Measurements from ENCODE around the gene TCP11L2.
A peak's percentile ranks its signal among the peaks of the same experiment; 100 is the strongest.

TCP11L2 gene

GRCh38 chr12:106342397-106343213 is 40.1 kb downstream of the TCP11L2 start:
- H3K27ac ChIP-seq = peak overlapping the region; percentile 33
- TF ChIP-seq ZFX (IDR thresholded peaks at IDR 0.05) (no peak), CTCF (conservative IDR thresholded peaks at IDR 0.05) (no peak)

GRCh38 chr12:106343214-106343528 is 40.6 kb downstream of the TCP11L2 start:
- TF ChIP-seq CTCF (conservative IDR thresholded peaks at IDR 0.05) (no peak), ZFX (IDR thresholded peaks at IDR 0.05) (no peak)
- peak overlapping the region; percentile 33; the same call in 1 of the 2 replicates for H3K27ac ChIP-seq

DNA sequence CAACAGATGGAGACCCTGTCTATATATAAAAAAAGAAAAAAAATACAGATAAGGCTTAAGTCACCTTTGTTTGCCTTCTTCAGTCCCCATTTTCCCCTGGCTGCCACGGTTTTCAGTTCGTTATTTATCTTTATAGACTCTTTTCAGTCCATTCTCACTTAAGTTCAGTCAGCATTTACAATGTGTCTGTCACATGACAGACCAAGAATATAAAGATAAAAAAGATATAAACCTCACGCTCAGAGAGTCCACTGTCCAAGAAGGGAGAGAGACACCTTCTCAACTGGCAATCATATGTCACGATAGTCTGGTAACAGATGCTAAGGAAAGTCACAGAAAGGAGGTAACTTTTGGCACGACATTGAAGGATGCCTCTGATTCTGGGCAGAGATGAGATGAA is 41.6 kb downstream of the TCP11L2 start:
- TF ChIP-seq CTCF (conservative IDR thresholded peaks at IDR 0.05) (no peak), ZFX (IDR thresholded peaks at IDR 0.05) (no peak)
- H3K27ac ChIP-seq = no peak overlapping the region

GRCh38 chr12:106345746-106346145 is 43.2 kb downstream of the TCP11L2 start:
- TF ChIP-seq CTCF (conservative IDR thresholded peaks at IDR 0.05) (peak; percentile 55), ZFX (IDR thresholded peaks at IDR 0.05) (no peak)
- no peak overlapping the region for H3K27ac ChIP-seq

GRCh38 chr12:106348411-106348810 is 45.9 kb downstream of the TCP11L2 start:
- H3K27ac ChIP-seq = no peak overlapping the region
- no peak for TF ChIP-seq CTCF (conservative IDR thresholded peaks at IDR 0.05)
- no peak for TF ChIP-seq ZFX (IDR thresholded peaks at IDR 0.05)

GRCh38 chr12:106353175-106353574 is 50.6 kb downstream of the TCP11L2 start:
- no peak for TF ChIP-seq ZFX (IDR thresholded peaks at IDR 0.05)
- no peak for TF ChIP-seq CTCF (conservative IDR thresholded peaks at IDR 0.05)

DNA sequence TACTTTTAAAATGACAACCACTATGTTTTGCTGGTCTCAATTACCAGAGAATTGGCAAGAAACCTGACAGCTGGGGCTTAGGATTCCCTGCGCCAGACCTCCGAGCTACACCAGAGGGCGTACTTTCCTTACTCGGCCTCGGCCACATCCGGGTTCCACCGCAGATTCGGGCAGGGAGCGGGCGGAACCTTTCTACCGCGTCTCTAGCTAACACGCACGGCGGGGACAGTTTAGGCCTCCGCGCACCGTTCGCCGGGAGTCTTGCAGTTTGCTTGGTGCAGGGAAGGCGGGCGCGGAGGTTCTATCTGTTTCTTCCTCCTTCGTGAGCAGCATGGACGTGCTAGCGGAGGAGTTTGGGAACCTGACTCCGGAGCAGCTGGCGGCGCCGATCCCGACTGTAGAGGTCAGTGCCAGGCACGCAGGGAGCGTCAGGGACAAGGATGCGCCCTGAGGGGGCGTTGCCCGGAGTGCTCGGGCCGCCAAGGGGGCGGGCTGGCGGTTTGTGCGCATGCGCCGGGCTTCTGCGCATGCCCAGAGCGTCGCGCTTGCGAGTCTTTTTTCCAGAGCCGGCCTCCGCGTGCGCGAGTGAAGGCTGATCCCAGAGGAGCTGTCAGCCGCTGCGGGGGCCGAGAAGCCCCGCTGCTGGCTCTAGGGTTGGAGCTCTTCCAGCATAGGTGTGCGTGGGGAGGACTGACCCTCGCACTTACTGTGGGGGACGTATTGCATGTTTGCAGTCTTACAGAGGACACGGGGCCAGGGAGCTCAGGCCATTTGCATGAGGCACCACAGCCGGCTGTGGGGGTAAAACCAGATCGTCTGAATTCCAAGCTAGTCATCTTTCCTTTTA is 55.2 kb downstream of the TCP11L2 start, which contains the start of gene POLR3B:
TSS of gene POLR3B (plus strand) at position 200 of the 847 bp plus-strand sequence. CDS start at position 332, 132 bp downstream.
- peak within 1 kb of the TSS; percentile 85 for H3K27ac ChIP-seq
- TF ChIP-seq CTCF (conservative IDR thresholded peaks at IDR 0.05) (peak; percentile 90), ZFX (IDR thresholded peaks at IDR 0.05) (peak; percentile 49)

More at GRCh38 chr12:106353175-106353574, 50.6 kb downstream of the TCP11L2 start:
- no peak overlapping the region for H3K27ac ChIP-seq

All from C4-2B (cell line).